ENCODE data around the gene CDH5. TPM values are rescaled to one million over a fixed set of nuclear protein-coding genes. Genes with fewer than 3 reads are reported as not detected.

CDH5 gene
- total and polyA plus RNA-seq, 2 of the 8 experiments (the other 6 are each of a cell fraction or from before 2014, with no cell fraction given) = 0.32 TPM

- 85% methylated on average over 9 of the region's 9 CpGs; no CpG with 5 or more reads in 1 of the 2 experiments for WGBS, 2 experiments (ENCODE audit: extremely low coverage in 1 of 2, insufficient coverage in 1 of 2, insufficient read length in 1 of 2, insufficient replicate concordance in 2 of 2, low coverage in 1 of 2, low lambda C conversion rate in 2 of 2, missing lambda C conversion rate in 1 of 2)
- no peak overlapping the region for H2BK12ac ChIP-seq (ENCODE audit: low read depth, low read length)
- no peak overlapping the region for H3K23ac ChIP-seq (ENCODE audit: insufficient read length)
- ChIA-PET CTCF (ENCODE audit: partially characterized antibody) (interaction anchor here (0.9 to 1.5 kb wide), 3 partner anchors 64 to 75 kb away, joined by 3 to 4 read pairs (median 3); no protein-coding TSS in a partner anchor), POLR2A (ENCODE audit: partially characterized antibody) (no interaction called here)
- DNase-seq (ENCODE audit: low read depth in 1 of 2, low spot score in 2 of 2) (no peak), FAIRE-seq (no peak)
- H3K14ac ChIP-seq (ENCODE audit: insufficient read length) = no peak overlapping the region
- no peak overlapping the region for H2BK15ac ChIP-seq (ENCODE audit: low read length)
- H3K27me3 ChIP-seq (replicated peaks in 1 of 4; ENCODE audit: control insufficient read depth in 3 of 4, extremely low read depth in 1 of 4, insufficient read depth in 3 of 4, low read length in 3 of 4) = no peaks in the 10 kb centered on the region
- no peak overlapping the region for H4K91ac ChIP-seq (replicated peaks; ENCODE audit: insufficient read length, low read length)
- H3K36me3 ChIP-seq (ENCODE audit: control insufficient read depth in 2 of 4, insufficient read depth in 4 of 4, low read length in 3 of 4) = no peaks in the 10 kb centered on the region
- H3K18ac ChIP-seq (ENCODE audit: extremely low read depth, low read length) = no peak overlapping the region
- H4K8ac ChIP-seq (ENCODE audit: extremely low read depth, insufficient read depth, low read length) = no peak overlapping the region; the same call in 1 of the 2 replicates
- no peak overlapping the region for H2BK120ac ChIP-seq (replicated peaks; ENCODE audit: low read depth, low read length)
- H2AK5ac ChIP-seq (ENCODE audit: low read depth, low read length) = no peak overlapping the region
- H3K23me2 ChIP-seq (ENCODE audit: low read depth, low read length) = no peaks in the 10 kb centered on the region
- no peak overlapping the region for H2BK5ac ChIP-seq (ENCODE audit: low read depth, low read length)
- no peaks in the 10 kb centered on the region for H3K79me2 ChIP-seq (ENCODE audit: control insufficient read depth in 1 of 2, insufficient read depth in 2 of 2, low read length in 2 of 2)
- no peak overlapping the region for H3K4me2 ChIP-seq (ENCODE audit: insufficient read depth in 1 of 2, low read depth in 2 of 2, low read length in 2 of 2)
- no peak overlapping the region for H3K4ac ChIP-seq (replicated peaks; ENCODE audit: insufficient read length, low read depth, low read length)
- no peaks in the 10 kb centered on the region for H4K20me1 ChIP-seq (replicated peaks in 1 of 2; ENCODE audit: control insufficient read depth in 1 of 2, insufficient read depth in 2 of 2, low read length in 2 of 2)
- no peaks in the 10 kb centered on the region for H3K4me1 ChIP-seq (replicated peaks in 1 of 4; ENCODE audit: control insufficient read depth in 3 of 4, insufficient read depth in 4 of 4, low read length in 3 of 4)
- H4K5ac ChIP-seq (ENCODE audit: insufficient read length, low read depth, low read length) = no peak overlapping the region
- no peak overlapping the region for H3K56ac ChIP-seq (replicated peaks; ENCODE audit: insufficient read length, low read depth, low read length)
- no peak overlapping the region for H3K9ac ChIP-seq (replicated peaks in 1 of 4; ENCODE audit: extremely low read depth in 1 of 4, low read depth in 3 of 4, low read length in 3 of 4)
- H2BK20ac ChIP-seq (ENCODE audit: low read length) = no peak overlapping the region
- H3K27ac ChIP-seq (ENCODE audit: low read depth, low read length) = no peak overlapping the region
- H3K4me3 ChIP-seq (ENCODE audit: extremely low read depth in 1 of 4, insufficient read depth in 2 of 4, low read depth in 3 of 4, low read length in 4 of 4) = no peak overlapping the region
- no peaks in the 10 kb centered on the region for H3K79me1 ChIP-seq (ENCODE audit: low read depth, low read length)
- H2AFZ ChIP-seq (ENCODE audit: low read length) = no peak overlapping the region
- no peaks in the 10 kb centered on the region for H3K9me3 ChIP-seq (ENCODE audit: insufficient read depth in 2 of 2, low read depth in 1 of 2, low read length in 1 of 2)
- TF ChIP-seq RXRA (IDR thresholded peaks at IDR 0.05; ENCODE audit: insufficient read depth, low read depth, low read length) = no peak
- TF ChIP-seq, protein P1, sequence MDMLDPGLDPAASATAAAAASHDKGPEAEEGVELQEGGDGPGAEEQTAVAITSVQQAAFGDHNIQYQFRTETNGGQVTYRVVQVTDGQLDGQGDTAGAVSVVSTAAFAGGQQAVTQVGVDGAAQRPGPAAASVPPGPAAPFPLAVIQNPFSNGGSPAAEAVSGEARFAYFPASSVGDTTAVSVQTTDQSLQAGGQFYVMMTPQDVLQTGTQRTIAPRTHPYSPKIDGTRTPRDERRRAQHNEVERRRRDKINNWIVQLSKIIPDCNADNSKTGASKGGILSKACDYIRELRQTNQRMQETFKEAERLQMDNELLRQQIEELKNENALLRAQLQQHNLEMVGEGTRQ (IDR thresholded peaks at IDR 0.05; ENCODE audit: low read length) = no peak
- TF ChIP-seq CHD1 (IDR thresholded peaks at IDR 0.05; ENCODE audit: low read depth, low read length) = no peak
- TF ChIP-seq TBP (IDR thresholded peaks at IDR 0.05; ENCODE audit: low read depth, low read length) = no peak
- TF ChIP-seq, protein P2, sequence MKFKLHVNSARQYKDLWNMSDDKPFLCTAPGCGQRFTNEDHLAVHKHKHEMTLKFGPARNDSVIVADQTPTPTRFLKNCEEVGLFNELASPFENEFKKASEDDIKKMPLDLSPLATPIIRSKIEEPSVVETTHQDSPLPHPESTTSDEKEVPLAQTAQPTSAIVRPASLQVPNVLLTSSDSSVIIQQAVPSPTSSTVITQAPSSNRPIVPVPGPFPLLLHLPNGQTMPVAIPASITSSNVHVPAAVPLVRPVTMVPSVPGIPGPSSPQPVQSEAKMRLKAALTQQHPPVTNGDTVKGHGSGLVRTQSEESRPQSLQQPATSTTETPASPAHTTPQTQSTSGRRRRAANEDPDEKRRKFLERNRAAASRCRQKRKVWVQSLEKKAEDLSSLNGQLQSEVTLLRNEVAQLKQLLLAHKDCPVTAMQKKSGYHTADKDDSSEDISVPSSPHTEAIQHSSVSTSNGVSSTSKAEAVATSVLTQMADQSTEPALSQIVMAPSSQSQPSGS (IDR thresholded peaks at IDR 0.05; ENCODE audit: low read length) = no peak
- TF ChIP-seq CBX5 (IDR thresholded peaks at IDR 0.05; ENCODE audit: low read depth, low read length) = no peak
- no peak for TF ChIP-seq SIN3A (conservative IDR thresholded peaks at IDR 0.05 in 1 of 2, IDR thresholded peaks at IDR 0.05 in 1 of 2; ENCODE audit: low read depth in 1 of 2, low read length in 2 of 2)
- TF ChIP-seq GABPA (IDR thresholded peaks at IDR 0.05; ENCODE audit: borderline replicate concordance, insufficient read depth, low read length) = no peak
These were observed 50.6 kb downstream of the CDH5 start for GRCh38 chr16:66416939-66417700.
